ENCODE data around the gene NFE2L3.
"Not testable (repeated sequence)": the region's sequence is repeated elsewhere in the genome, so short reads cannot be mapped to it uniquely, and the experiment has no call there.

NFE2L3 gene

GRCh38 chr7:26144184-26145080 is 7.6 kb upstream of the NFE2L3 start:
- TF ChIP-seq CTCF (IDR thresholded peaks at IDR 0.05; ENCODE audit: insufficient read depth, low read depth, low read length, missing control alignments), result no peak

GRCh38 chr7:26145238-26145637 is 6.8 kb upstream of the NFE2L3 start:
- H3K4me3 ChIP-seq (ENCODE audit: low read depth, low read length), result no peak overlapping the region
- no peak for DNase-seq (ENCODE audit: low read depth)
- no peak for TF ChIP-seq CTCF (IDR thresholded peaks at IDR 0.05; ENCODE audit: insufficient read depth, low read depth, low read length, missing control alignments)

More at GRCh38 chr7:26144184-26145080, 7.6 kb upstream of the NFE2L3 start:
- H3K4me3 ChIP-seq (ENCODE audit: low read depth, low read length), result no peak overlapping the region
- DNase-seq (ENCODE audit: low read depth), result no peak

- DNase-seq (ENCODE audit: low read depth), result no peak
- no peak overlapping the region for H3K4me3 ChIP-seq (ENCODE audit: low read depth, low read length)
- TF ChIP-seq CTCF (IDR thresholded peaks at IDR 0.05; ENCODE audit: insufficient read depth, low read depth, low read length, missing control alignments), result no peak
These were observed 5.0 kb upstream of the NFE2L3 start for GRCh38 chr7:26147030-26147429.

GRCh38 chr7:26147646-26148306 is 4.2 kb upstream of the NFE2L3 start:
- DNase-seq (ENCODE audit: low read depth); H3K4me3 ChIP-seq (ENCODE audit: low read depth, low read length): not testable (repeated sequence)

GRCh38 chr7:26148307-26148700 is 3.7 kb upstream of the NFE2L3 start:
- not testable (repeated sequence) for DNase-seq (ENCODE audit: low read depth); H3K4me3 ChIP-seq (ENCODE audit: low read depth, low read length)

- no peak for TF ChIP-seq CTCF (IDR thresholded peaks at IDR 0.05; ENCODE audit: insufficient read depth, low read depth, low read length, missing control alignments)
- H3K4me3 ChIP-seq (ENCODE audit: low read depth, low read length), result no peak overlapping the region
- DNase-seq (ENCODE audit: low read depth), result no peak
These were observed 2.5 kb upstream of the NFE2L3 start for GRCh38 chr7:26149391-26149977.

- no peak overlapping the region for H3K4me3 ChIP-seq (ENCODE audit: low read depth, low read length)
- TF ChIP-seq CTCF (IDR thresholded peaks at IDR 0.05; ENCODE audit: insufficient read depth, low read depth, low read length, missing control alignments), result no peak
- no peak for DNase-seq (ENCODE audit: low read depth)
These were observed 902 bp upstream of the NFE2L3 start for GRCh38 chr7:26151096-26151495.

All from GM12865 (cell line).